Embryonic facial prominence (tissue), 1 donor: ENCODE data around the gene CUL9.

Source experiments
- DNase-seq: peaks from one replicate; pipeline ENCODE4 v3.0.0-alpha.2; 2016; ENCODE audit errors: extremely low spot score

CUL9 gene

GRCh38 chr6:43229803-43230620 lies 48.0 kb downstream of the CUL9 start:
- DNase-seq: no peak

- DNase-seq: no peak
Observed at GRCh38 chr6:43231053-43231452, 49.1 kb downstream of the CUL9 start.

- no peak for DNase-seq
Observed at GRCh38 chr6:43231735-43232450, 49.9 kb downstream of the CUL9 start.

DNA sequence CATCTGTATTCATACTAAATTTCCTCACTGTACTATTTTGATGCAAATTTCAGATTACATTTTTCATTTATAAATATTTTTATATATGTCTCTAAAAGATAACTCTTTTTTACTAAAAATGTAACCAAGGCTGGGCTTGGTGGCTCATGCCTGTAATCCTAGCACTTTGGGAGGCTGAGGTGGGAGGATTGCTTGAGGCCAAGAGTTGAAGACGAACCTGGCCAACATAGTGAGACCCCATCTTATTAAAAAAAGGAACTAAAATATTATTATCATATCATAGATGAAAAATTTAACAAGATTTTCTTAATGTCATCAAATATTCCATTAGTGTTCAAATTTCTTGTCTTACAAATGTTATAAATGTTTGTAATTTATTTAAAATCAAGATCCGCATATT lies 53.8 kb downstream of the CUL9 start:
- DNase-seq: no peak

DNA sequence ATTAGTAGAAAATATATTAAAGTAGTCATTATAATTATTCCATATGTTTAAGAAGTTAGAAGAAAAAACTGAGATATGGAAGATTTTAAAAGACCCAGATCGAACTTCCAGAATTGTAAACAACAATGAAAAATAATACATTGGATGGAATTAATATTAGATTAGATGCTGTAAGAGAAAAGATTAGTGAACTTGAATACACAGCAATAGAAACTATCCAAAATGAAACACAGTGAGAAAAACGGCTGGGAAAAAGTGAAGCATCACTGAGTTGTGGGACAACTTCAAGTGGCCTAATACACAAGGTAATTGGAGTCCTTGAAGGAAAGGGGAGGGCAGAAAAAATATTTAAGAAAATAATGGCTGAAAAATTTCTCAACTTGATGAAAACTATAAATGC lies 57.1 kb downstream of the CUL9 start:
- DNase-seq: no peak

DNA sequence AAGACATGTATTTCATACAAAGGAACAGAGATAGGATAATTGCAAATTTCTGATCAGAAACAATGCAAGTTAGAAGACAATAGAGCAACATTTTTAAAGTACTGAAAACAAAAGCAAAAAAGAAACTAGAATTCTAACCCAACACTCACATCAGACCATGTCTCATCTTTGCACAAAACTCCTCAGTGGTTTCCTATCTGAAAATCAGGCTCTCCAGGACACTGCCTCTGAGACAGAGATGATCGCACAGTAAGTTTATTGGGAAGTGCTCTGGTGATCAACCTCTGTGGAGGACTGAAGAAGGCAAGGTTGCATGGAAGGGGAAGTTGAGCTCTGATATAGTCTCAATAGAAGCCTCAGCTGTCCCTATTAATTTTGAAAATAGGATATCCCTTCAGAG lies 59.0 kb downstream of the CUL9 start:
- no peak for DNase-seq

DNA sequence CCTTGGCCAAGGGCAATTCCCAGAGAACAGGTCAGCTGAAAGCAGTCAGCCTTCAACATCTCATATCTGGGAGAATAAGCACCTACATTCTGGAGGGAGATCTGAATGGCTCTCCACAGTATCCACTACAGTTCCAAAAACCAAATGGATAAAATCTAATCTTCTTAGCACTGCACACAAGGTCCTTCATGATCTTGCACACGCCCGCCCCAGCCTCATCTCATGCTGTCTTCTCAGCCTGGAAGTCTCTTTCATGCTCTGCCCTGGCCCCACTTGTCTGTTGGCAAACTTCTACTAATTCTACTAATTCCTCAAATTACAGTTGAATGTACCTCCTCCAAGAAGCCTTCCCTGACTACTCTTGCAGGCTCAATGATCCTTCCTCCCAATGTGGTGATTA lies 59.5 kb downstream of the CUL9 start:
- DNase-seq: no peak

DNA sequence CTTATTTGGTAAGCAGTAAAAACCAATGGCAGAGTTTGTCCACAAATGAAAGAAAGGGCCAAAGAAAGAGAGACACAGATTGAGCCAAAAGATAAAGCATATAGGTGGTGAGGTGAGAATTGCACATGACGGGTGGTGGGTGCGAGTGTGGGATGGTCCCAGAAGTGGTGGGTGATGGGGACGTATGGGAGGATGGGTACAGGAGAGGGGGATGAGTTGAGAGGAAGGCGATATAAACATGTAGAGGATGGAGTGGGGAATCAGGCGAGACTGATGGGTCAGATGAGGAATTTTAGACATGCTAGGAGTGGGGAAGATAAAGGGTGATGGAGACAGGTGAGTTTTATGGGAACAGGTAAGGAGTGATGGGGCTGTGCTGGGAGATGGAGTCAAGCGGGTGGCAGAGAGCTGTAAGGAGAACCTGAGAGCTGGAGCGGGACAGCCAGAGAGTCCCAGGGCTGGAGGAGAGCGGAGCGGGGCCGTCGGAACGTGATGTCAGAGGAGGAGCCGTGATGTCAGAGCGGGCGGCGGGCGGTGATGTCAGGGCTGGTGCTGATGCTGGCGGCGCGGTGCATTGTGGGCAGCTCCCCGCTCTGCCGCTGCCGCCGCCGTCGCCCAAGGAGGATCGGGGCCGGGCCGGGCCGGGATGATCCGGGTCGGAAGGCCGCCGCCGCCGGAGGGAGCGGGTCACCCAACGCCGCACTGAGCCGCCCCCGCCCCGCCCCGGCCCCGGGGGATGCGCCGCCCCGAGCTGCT lies 61.1 kb downstream of the CUL9 start, which contains the start of gene TTBK1:
TSS of gene TTBK1 (plus strand) at position 574 of the 756 bp plus-strand sequence. CDS start 3,180 bp downstream, outside the sequence.
- DNase-seq: no peak

- DNase-seq: no peak
Observed at GRCh38 chr6:43243664-43244321, 61.8 kb downstream of the CUL9 start.

DNA sequence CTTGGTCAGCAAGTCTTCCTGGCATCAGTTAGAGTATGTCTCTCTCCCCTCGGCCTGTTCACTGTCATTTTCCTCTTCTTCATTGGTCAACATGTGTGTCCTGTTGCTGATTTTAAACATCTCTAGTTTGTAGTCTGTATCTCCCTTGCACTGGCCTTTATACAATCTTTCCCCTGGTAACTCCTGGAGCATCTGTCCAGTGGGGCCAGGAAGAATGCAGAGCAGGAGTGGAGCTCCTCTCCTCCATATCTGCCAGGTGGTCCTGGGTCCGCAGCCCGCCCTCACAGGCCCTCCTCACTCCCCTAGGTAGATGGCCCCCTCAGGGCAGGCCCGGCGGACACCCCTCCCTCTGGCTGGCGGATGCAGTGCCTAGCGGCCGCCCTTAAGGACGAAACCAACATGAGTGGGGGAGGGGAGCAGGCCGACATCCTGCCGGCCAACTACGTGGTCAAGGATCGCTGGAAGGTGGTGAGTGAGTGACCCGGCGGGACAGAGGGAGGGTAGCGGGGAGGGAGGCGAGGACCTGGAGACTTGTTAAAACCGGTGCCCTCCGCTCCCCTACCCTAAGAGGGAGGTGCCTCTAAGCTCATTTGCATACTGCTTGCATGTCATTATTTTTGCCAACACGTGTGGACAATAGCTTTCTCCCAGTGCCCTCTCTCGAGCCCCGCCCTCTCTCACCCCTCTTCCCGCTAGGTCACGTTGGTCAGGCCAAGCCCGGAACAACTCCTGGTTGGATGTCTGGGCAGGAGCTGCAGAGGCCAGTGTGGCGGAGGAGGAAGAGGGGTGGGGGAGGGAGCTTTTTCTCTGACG lies 64.5 kb downstream of the CUL9 start:
- DNase-seq: no peak

- DNase-seq: no peak
Observed at GRCh38 chr6:43247114-43247999, 65.4 kb downstream of the CUL9 start.

DNA sequence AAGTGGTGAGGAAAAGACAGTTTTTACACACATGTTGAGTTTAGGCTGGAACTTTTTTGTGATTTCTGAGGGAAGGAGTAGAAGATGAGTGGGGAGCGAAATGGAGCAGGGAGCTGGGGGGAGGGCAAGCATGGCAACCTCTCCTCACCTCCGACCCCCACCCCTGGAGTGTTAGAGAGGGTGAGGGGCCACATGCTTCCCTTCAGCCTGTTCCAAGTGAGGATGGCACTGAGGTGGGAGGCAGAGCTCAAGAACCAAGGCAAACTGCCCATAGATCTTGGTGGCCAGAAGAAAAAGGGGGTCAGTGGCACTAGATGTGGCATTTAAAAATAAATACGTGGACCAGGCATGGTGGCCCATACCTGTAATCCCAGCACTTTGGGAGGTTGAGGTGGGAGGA lies 66.1 kb downstream of the CUL9 start:
- no peak for DNase-seq

DNA sequence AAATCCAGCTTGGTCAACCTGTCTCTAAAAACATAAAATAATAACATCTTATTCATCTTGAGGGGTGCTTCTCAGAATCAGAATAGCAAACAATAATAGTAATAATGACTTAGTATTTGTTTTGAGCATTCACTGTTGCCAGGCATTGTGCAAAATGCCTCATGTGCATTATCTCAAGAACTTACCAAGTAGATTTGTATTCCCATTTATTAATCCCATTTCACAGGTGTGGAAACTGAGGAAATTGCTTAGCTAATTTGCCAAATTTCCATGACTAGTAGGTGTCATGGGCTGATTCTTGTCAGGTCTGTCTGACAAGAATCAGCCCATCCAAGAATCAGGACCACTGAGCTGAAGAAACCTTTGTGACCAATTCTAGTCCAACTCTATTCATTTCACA lies 66.8 kb downstream of the CUL9 start:
- no peak for DNase-seq

DNA sequence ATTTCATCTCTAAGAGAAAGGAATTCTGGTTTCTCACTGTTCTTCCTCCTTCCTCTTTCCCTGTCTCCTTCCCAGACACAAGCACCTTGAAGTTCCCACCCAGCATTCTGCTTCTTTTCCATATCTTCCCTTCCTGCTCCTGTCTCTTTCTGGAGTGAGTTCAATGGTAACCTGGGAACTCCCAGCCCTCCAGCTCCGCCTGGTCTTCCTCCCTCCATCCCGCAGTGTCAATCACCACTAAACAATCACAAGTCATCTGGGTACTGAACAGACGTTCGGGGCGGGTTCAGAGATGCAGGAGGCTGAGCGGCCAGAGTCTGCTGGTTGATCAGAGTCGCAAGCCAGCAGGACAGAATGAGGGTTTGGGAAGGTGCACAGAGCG lies 69.0 kb downstream of the CUL9 start:
- DNase-seq: no peak

DNA sequence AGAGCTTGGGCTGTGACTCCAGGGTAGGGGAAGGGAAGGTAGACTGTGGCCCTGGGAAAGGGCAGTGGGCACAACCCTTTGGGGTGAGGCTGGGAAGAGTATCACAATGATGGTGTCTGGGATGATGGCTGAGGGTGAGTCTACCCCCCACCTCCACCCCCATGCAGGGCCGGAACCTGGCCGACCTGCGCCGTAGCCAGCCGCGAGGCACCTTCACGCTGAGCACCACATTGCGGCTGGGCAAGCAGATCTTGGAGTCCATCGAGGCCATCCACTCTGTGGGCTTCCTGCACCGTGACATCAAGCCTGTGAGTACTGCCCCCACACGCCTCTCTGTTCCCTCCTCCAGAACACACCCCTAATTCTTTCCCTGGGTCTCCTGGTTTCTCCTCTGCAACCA lies 71.4 kb downstream of the CUL9 start:
- no peak for DNase-seq

GRCh38 chr6:43254138-43254817 lies 72.3 kb downstream of the CUL9 start:
- DNase-seq: no peak

DNA sequence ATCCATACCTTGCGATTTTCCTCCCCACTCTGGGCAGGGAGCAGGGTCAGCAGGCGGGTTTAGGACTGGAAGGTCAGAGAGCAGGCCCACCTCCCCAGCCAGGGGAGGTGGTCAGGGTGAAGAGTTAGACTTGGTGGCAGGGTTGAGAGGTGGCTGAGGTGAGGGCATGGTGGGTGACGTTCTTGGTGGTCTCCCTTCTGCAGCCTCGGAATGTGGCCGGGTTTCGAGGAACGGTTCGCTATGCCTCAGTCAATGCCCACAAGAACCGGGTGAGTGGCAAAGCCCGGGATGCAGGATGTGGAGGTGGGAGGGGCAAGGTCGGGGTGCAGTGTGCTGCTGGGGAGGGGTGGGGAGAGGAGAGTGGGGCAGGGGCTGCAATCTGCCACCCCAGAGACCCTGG lies 72.8 kb downstream of the CUL9 start:
- DNase-seq: no peak

DNA sequence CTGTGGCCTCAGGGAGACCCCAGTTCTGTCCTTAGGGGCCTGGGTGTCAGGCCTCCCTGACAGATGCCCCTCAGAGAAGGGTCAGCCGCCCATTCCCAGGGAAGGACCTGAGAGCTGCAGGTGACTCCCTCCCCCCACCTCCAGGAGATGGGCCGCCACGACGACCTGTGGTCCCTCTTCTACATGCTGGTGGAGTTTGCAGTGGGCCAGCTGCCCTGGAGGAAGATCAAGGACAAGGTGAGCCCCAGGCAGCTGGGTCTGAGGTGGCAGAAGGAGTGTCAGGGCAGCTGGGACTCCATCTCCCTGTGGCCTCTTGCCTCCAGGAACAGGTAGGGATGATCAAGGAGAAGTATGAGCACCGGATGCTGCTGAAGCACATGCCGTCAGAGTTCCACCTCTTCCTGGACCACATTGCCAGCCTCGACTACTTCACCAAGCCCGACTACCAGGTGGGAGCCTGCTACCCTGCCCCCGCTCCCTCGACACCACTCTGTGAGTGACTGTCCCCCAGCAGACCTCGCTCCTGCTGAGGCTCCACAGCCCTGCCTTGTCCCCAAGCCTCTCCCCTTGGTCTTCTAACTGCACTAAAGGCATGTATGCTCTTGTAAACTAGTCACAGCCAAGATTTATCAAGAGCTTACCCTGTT lies 73.5 kb downstream of the CUL9 start:
- DNase-seq: no peak
